GM12801 (cell line): ENCODE measurements around the gene NAA60.

Experiments
- TF ChIP-seq, protein P1 (sequence below): IDR thresholded peaks from one replicate; pipeline ENCODE4 v1.5.1; 2011; ENCODE audit warnings: control low read depth; ENCODE audit not compliant: insufficient read length; ENCODE audit errors: extremely low read depth

Gene NAA60

DNA sequence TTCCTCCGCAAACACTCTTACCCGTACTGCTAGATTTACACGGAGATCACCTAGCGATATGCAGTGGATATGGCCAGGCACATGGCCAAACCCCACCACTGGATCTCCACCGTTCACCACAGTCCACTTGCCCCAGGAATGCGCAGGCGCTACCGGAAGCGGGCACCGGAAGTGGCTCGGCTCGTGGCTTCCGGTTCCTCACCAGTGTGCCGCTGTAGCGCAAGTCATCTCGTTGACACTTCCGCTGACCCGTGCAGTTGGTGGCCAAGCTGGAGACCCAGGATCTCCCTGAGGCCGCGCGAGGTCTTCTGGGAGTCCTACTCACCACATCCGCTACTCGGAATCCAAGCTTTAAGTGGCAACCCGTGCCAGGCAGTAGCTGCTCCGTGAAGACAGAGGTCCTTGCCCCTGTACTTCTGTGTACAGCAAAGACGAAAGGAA lies 11.7 kb upstream of the NAA60 start:
- TF ChIP-seq, protein P1, sequence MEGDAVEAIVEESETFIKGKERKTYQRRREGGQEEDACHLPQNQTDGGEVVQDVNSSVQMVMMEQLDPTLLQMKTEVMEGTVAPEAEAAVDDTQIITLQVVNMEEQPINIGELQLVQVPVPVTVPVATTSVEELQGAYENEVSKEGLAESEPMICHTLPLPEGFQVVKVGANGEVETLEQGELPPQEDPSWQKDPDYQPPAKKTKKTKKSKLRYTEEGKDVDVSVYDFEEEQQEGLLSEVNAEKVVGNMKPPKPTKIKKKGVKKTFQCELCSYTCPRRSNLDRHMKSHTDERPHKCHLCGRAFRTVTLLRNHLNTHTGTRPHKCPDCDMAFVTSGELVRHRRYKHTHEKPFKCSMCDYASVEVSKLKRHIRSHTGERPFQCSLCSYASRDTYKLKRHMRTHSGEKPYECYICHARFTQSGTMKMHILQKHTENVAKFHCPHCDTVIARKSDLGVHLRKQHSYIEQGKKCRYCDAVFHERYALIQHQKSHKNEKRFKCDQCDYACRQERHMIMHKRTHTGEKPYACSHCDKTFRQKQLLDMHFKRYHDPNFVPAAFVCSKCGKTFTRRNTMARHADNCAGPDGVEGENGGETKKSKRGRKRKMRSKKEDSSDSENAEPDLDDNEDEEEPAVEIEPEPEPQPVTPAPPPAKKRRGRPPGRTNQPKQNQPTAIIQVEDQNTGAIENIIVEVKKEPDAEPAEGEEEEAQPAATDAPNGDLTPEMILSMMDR = no peak

DNA sequence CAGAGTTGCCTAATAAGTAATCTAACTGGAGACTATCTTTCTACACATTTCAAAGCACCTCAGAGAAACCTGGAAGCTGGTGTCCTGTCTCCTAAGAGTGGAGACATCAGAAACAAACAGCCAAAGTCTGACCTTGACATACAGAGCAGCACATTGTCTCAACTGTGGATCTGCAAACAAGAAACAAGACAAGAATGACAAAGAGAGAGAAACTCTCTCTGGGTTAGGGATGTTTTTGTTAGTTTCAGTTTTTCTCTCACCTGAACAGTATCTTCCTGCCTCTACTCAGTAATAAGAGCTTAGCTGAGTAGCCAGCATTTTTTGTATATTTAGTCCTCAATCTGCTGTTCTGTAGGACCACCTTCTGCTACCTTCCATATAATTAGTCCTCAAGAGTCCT lies 9.1 kb upstream of the NAA60 start:
- TF ChIP-seq, protein P1 = no peak

DNA sequence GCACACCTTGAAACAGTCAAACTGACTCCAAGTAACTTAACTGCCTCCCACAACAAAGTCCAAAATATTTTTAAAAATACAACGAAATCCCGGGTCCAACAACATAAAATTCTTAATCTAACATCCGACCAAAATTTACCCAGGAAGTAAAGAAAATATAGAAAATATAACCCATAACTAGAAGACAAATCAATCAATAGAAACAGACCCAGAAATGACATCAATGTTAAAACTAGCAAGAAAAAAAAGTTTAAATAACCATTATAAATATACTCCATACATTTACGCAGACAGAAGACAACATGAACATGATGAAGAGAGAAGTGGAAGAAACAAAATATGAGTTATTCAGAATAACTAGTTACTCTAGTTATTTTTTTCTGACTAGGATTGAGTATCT lies 3.8 kb upstream of the NAA60 start:
- TF ChIP-seq, protein P1 = no peak

DNA sequence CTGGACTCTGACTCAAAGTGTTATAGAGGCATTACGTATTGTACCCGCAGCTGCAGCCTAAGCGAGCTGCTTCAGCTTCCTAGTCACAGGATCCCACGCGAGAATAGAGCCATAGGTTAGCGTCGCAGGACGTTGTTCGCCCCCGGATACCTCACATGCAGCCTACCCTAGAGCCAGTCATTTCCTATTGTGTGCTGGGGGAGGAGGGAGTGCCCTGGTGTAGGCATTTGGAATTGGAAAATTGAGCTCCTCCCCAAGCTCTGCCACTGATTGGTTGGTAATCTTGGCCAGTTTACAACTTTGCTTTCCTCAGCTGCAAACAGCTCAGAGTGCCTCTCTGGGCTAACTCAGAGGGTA lies 530 bp downstream of the NAA60 start:
- TF ChIP-seq, protein P1 = no peak

DNA sequence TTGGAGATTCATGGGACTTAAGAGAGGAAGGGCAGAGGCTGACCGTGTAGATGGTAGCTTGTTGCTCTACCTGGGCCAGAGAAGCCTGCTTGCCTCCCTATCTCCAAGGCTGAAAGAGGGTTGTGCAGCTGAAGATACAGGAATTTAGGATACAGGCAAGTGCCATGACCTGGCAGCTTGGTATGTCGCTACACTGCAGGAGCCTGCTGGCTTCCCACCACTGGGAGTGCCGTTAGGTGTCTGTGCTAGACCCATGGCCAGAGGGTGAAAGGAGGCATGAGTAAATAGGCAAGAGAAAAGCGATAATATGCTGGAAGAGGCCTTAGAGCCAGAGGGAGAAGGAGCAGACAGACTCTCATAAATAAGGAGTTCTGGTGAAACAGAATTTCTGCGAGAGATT lies 10.6 kb downstream of the NAA60 start:
- TF ChIP-seq, protein P1 = no peak

DNA sequence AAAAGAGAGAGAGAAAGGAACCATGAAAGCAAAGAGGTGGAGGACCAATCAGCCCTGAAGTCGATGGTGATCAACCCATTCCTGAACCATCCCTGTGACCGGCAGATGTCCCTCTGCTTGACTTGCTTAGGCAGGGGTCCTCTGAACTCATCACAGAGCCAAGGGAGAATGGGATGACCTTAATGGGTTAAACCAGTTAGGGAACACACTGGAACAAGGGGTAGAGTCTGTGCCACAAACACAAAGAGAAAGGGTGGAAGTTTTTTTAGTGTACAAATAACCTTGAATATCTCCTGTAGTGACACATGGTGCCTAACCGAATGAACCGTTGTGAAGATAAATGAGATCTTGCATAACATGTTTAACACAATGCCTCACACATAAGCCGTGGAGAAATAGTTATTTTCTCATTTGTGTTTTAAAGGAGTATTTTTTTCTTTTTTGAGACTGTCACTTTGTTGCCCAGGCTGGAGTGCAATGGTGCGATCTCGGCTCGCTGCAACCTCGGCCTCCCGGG lies 11.2 kb downstream of the NAA60 start:
- TF ChIP-seq, protein P1 = no peak

DNA sequence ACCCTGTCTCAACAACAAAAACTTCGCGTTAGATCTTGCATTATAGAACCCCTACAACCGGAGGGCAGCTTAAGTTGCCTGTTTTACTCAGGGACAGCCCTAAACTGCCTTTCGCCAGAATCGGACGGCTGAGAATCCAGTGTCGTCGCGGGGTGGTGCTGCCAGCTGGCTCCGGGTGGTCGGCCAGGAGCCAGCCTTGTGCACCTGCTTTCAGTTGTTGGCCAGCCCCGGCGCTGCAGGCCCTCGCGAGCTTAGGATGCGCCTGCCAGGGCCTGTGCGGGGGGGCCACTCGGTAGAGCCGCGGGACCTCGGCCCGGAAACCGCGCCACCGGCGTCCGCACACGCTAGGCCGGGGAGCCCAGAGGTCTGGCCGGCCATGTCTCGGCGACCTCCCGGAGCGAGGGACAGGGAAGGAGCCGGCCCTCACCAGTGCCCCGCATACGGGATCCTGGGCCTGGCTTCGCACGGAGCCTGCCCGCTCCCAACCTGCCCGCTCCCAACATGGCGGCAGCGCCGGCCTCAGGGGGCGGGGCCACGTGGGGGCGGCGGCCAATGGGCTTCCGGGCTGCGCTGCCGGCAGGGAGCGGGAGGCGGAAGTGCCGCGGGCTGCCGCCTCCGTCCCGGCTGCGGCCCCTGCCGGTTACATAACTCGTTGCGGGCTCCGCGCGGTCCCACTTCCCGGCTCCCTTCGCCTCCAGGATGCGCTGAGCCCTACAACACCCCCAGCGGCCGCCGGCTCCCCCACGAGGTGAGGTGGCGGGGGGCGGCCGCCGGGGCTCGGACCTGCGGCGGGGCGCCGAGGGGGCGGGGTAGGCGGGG lies 14.2 kb downstream of the NAA60 start:
- TF ChIP-seq, protein P1 = no peak
